H9 (cell line): Measurements from ENCODE around the gene VAV2. TPM values are rescaled to one million over a fixed set of nuclear protein-coding genes. Genes with fewer than 3 reads are reported as not detected.

ENCODE experiments used
- DNase-seq: peaks from one replicate; pipeline ENCODE4 v3.0.0-alpha.2; 2017
- H2AFZ ChIP-seq: one replicate; pipeline ENCODE4 v1.6.1; 2013; ENCODE audit warnings: mild to moderate bottlenecking, low read length, control low read depth, moderate library complexity
- H2AK5ac ChIP-seq: 2 replicates; pipeline ENCODE4 v1.6.1; 2013; ENCODE audit warnings: low read length, control low read depth, mixed read lengths; ENCODE audit not compliant: insufficient read length
- H2BK120ac ChIP-seq: one replicate; pipeline ENCODE4 v1.6.1; 2013; ENCODE audit warnings: low read depth, mild to moderate bottlenecking, low read length, control low read depth, inconsistent platforms; ENCODE audit not compliant: poor library complexity, severe bottlenecking
- H2BK12ac ChIP-seq: 2 replicates; pipeline ENCODE4 v1.6.1; 2013; ENCODE audit warnings: low read length, control low read depth, mixed read lengths, low read depth; ENCODE audit not compliant: insufficient read length
- H2BK15ac ChIP-seq: 2 replicates; pipeline ENCODE4 v1.6.1; 2013; ENCODE audit warnings: low read depth, low read length, control low read depth
- H2BK20ac ChIP-seq: one replicate; pipeline ENCODE4 v1.6.1; 2013; ENCODE audit warnings: low read depth, mild to moderate bottlenecking, low read length, control low read depth, inconsistent platforms; ENCODE audit not compliant: poor library complexity, severe bottlenecking
- H2BK5ac ChIP-seq: 2 replicates; pipeline ENCODE4 v1.6.1; 2013; ENCODE audit warnings: low read length, control low read depth, mixed read lengths; ENCODE audit not compliant: insufficient read length
- H3K14ac ChIP-seq: 2 replicates; pipeline ENCODE4 v1.6.1; 2013; ENCODE audit warnings: low read length, control low read depth; ENCODE audit not compliant: insufficient read depth
- H3K18ac ChIP-seq: 2 replicates; pipeline ENCODE4 v1.6.1; 2013; ENCODE audit warnings: low read depth, mild to moderate bottlenecking, mixed read lengths, low read length, control low read depth; ENCODE audit not compliant: insufficient read length
- H3K23ac ChIP-seq: 2 replicates; pipeline ENCODE4 v1.6.1; 2013; ENCODE audit warnings: low read length, control low read depth, mixed read lengths, low read depth; ENCODE audit not compliant: insufficient read length
- H3K23me2 ChIP-seq: 2 replicates; pipeline ENCODE4 v1.6.1; 2013; ENCODE audit warnings: low read depth, mild to moderate bottlenecking, mixed read lengths, low read length, control low read depth; ENCODE audit not compliant: insufficient read length, poor library complexity, severe bottlenecking
- H3K27ac ChIP-seq: 2 replicates; pipeline ENCODE4 v1.5.1; 2013; ENCODE audit warnings: low read length, control low read depth, mixed read lengths, low read depth; ENCODE audit not compliant: insufficient read length
- H3K27me3 ChIP-seq: 2 replicates; pipeline ENCODE4 v1.6.1; 2013; ENCODE audit warnings: low read length, control low read depth, inconsistent platforms; ENCODE audit not compliant: insufficient read depth
- H3K4ac ChIP-seq: 2 replicates; pipeline ENCODE4 v1.6.1; 2013; ENCODE audit warnings: low read depth, mild to moderate bottlenecking, control low read depth, inconsistent platforms, low read length, moderate library complexity
- H3K4me1 ChIP-seq: 2 replicates; pipeline ENCODE4 v1.6.1; 2013; ENCODE audit warnings: low read length, control low read depth, inconsistent platforms; ENCODE audit not compliant: insufficient read depth
- H3K4me2 ChIP-seq: 2 replicates; pipeline ENCODE4 v1.6.1; 2013; ENCODE audit warnings: low read length, control low read depth, mixed read lengths; ENCODE audit not compliant: insufficient read length, insufficient read depth
- H3K56ac ChIP-seq: 2 replicates; pipeline ENCODE4 v1.6.1; 2013; ENCODE audit warnings: low read depth, mild to moderate bottlenecking, mixed read lengths, low read length, control low read depth; ENCODE audit not compliant: insufficient read length
- H3K79me1 ChIP-seq: 2 replicates; pipeline ENCODE4 v1.6.1; 2013; ENCODE audit warnings: low read depth, mild to moderate bottlenecking, moderate library complexity, low read length, control low read depth, inconsistent platforms; ENCODE audit not compliant: insufficient read depth, poor library complexity, severe bottlenecking
- H3K79me2 ChIP-seq: 2 replicates; pipeline ENCODE4 v1.6.1; 2013; ENCODE audit warnings: low read length, control low read depth, inconsistent platforms; ENCODE audit not compliant: insufficient read depth
- H3K9ac ChIP-seq: 2 replicates; pipeline ENCODE4 v1.6.1; 2013; ENCODE audit warnings: low read length, control low read depth, mixed read lengths; ENCODE audit not compliant: insufficient read length; ENCODE audit errors: extremely low read depth
- H3K9me3 ChIP-seq: one replicate; pipeline ENCODE4 v1.6.1; 2013; ENCODE audit warnings: low read depth, low read length, inconsistent platforms; ENCODE audit not compliant: control insufficient read depth
- H3T11ph ChIP-seq: one replicate; pipeline ENCODE4 v1.6.1; 2013; ENCODE audit warnings: mild to moderate bottlenecking, low read length, control low read depth, inconsistent platforms
- H4K20me1 ChIP-seq: one replicate; pipeline ENCODE4 v1.6.1; 2013; ENCODE audit not compliant: control insufficient read depth, insufficient read length, insufficient read depth
- H4K5ac ChIP-seq: 2 replicates; pipeline ENCODE4 v1.6.1; 2013; ENCODE audit warnings: low read depth, mild to moderate bottlenecking, mixed read lengths, low read length, control low read depth; ENCODE audit not compliant: insufficient read length
- H4K8ac ChIP-seq: replicated peaks from 2 replicates; pipeline ENCODE4 v1.6.1; 2013; ENCODE audit warnings: low read length, control low read depth, mixed read lengths, low read depth; ENCODE audit not compliant: insufficient read length
- H4K91ac ChIP-seq: 2 replicates; pipeline ENCODE4 v1.6.1; 2013; ENCODE audit warnings: low read depth, mild to moderate bottlenecking, moderate library complexity, mixed read lengths, low read length, control low read depth; ENCODE audit not compliant: insufficient read length
- H3K27ac Mint-ChIP-seq, 3 experiments: 2 replicates in 2 of 3; 3 replicates in 1 of 3; pipeline ENCODE4 v1.8.0; 2020 to 2021; ENCODE audit warnings: mixed read lengths in 3 of 3, mild to moderate bottlenecking in 1 of 3, moderate library complexity in 1 of 3
- H3K27me3 Mint-ChIP-seq: 2 replicates; pipeline ENCODE4 v1.8.0; 2021; ENCODE audit warnings: low read depth, mild to moderate bottlenecking, moderate library complexity, mixed read lengths
- H3K36me3 Mint-ChIP-seq, 3 experiments: 2 replicates in 2 of 3; 3 replicates in 1 of 3; pipeline ENCODE4 v1.8.0; 2020 to 2021; ENCODE audit warnings: low read depth in 3 of 3, mixed read lengths in 3 of 3; ENCODE audit not compliant: insufficient read depth in 1 of 3
- H3K4me1 Mint-ChIP-seq, 2 experiments: 2 replicates each; pipeline ENCODE4 v1.8.0; 2020; ENCODE audit warnings: mixed read lengths in 2 of 2
- H3K4me3 Mint-ChIP-seq, 2 experiments: 2 replicates in 1 of 2; 3 replicates in 1 of 2; pipeline ENCODE4 v1.8.0; 2020 to 2021; ENCODE audit warnings: mild to moderate bottlenecking in 2 of 2, mixed read lengths in 2 of 2, moderate library complexity in 1 of 2
- H3K9me3 Mint-ChIP-seq, 2 experiments: 2 replicates in 1 of 2; 3 replicates in 1 of 2; pipeline ENCODE4 v1.8.0; 2020; ENCODE audit warnings: mild to moderate bottlenecking in 2 of 2, mixed read lengths in 2 of 2, moderate library complexity in 1 of 2
- CTCF ChIP-seq: fragments of 200-600 bp; sonication (generic); conservative IDR thresholded peaks from 3 replicates; pipeline ENCODE4 v1.8.0; 2021; ENCODE audit warnings: antibody characterized with exemption, mild to moderate bottlenecking
- WGBS: extraction: QIAGEN DNeasy Blood & Tissue Kit; methylation state at CpG from one replicate; pipeline ENCODE4 v1.1.7; 2013; ENCODE audit warnings: missing lambda C conversion rate, low lambda C conversion rate, mixed read lengths; ENCODE audit not compliant: insufficient read length; ENCODE audit errors: extremely low coverage; 5-methylcytosine and 5-hydroxymethylcytosine counted together
- total RNA-seq: library from RNA; stranded (reverse); gene quantifications from 2 replicates; pipeline ENCODE4 v1.2.1, GENCODE V29; 2021

VAV2 gene
- total RNA-seq, 1 experiment from 2014 or later: 58.7 TPM

- H3K27me3 ChIP-seq: no peaks in the 10 kb centered on the region
- no peaks in the 10 kb centered on the region for H4K20me1 ChIP-seq
- H3K23ac ChIP-seq: no peak overlapping the region
- TF ChIP-seq CTCF: no peak
- no peak overlapping the region for H3K14ac ChIP-seq
- no peak overlapping the region for H3T11ph ChIP-seq
- no peak overlapping the region for H3K56ac ChIP-seq
- H2AK5ac ChIP-seq: no peak overlapping the region
- H3K9ac ChIP-seq: no peak overlapping the region
- no peak overlapping the region for H3K4me2 ChIP-seq
- no peak overlapping the region for H2AFZ ChIP-seq
- H2BK20ac ChIP-seq: no peak overlapping the region
- no peak overlapping the region for H2BK5ac ChIP-seq
- H3K27ac ChIP-seq: no peak overlapping the region
- no peaks in the 10 kb centered on the region; the same call in 1 of the 2 replicates for H3K27me3 Mint-ChIP-seq
- H3K36me3 Mint-ChIP-seq: peaks cover 25 to 58% (median 41%) of the 10 kb centered on the region in 3 experiments
- no peaks in the 10 kb centered on the region for H3K79me2 ChIP-seq
- H3K9me3 ChIP-seq: no peaks in the 10 kb centered on the region
- peaks cover 6 to 10% of the 10 kb centered on the region in 2 experiments for H3K9me3 Mint-ChIP-seq
- H3K4me3 Mint-ChIP-seq: no peak overlapping the region
- no peak overlapping the region for H3K18ac ChIP-seq
- H3K4me1 Mint-ChIP-seq: peaks cover 2 to 6% of the 10 kb centered on the region in 2 experiments; a peak in 3 of 4 replicates
- no peak overlapping the region for H2BK15ac ChIP-seq
- H3K23me2 ChIP-seq: no peaks in the 10 kb centered on the region
- no peak overlapping the region; a peak in 1 of 7 replicates for H3K27ac Mint-ChIP-seq
- H3K4ac ChIP-seq: no peak overlapping the region
- no CpG with 5 or more reads among the region's 19 CpGs for WGBS
- H2BK12ac ChIP-seq: no peak overlapping the region
- peak; percentile 17 for DNase-seq
- no peak overlapping the region for H4K8ac ChIP-seq
- H3K4me1 ChIP-seq: no peaks in the 10 kb centered on the region
- H2BK120ac ChIP-seq: no peak overlapping the region
- no peaks in the 10 kb centered on the region for H3K79me1 ChIP-seq
- H4K91ac ChIP-seq: no peak overlapping the region
- H4K5ac ChIP-seq: no peak overlapping the region
Measured at GRCh38 chr9:133762488-133763271, 229.4 kb downstream of the VAV2 start.
